ENCODE measurements around the gene RNF152.
A peak's percentile ranks its signal among the peaks of the same experiment; 100 is the strongest.

The RNF152 gene

GRCh38 chr18:61901323-61901986 is 8.6 kb upstream of the RNF152 start:
- Histone ChIP-seq H3K4me1 (ENCODE audit: insufficient read depth, low read length) (peaks cover 5% of the 10 kb centered on the region; the same call in 1 of the 2 replicates), H3K9ac (ENCODE audit: low read depth, low read length) (no peak overlapping the region), H3K9me3 (ENCODE audit: control insufficient read depth, insufficient read depth, low read length) (no peaks in the 10 kb centered on the region), H3K36me3 (ENCODE audit: insufficient read depth, low read length) (no peaks in the 10 kb centered on the region)

- Histone ChIP-seq H3K36me3 (ENCODE audit: insufficient read depth, low read length) (no peaks in the 10 kb centered on the region), H3K9ac (ENCODE audit: low read depth, low read length) (no peak overlapping the region), H3K9me3 (ENCODE audit: control insufficient read depth, insufficient read depth, low read length) (no peaks in the 10 kb centered on the region), H3K4me1 (ENCODE audit: insufficient read depth, low read length) (peaks cover 5% of the 10 kb centered on the region; the same call in 1 of the 2 replicates)
Observed at GRCh38 chr18:61900504-61901281, 7.9 kb upstream of the RNF152 start.

DNA sequence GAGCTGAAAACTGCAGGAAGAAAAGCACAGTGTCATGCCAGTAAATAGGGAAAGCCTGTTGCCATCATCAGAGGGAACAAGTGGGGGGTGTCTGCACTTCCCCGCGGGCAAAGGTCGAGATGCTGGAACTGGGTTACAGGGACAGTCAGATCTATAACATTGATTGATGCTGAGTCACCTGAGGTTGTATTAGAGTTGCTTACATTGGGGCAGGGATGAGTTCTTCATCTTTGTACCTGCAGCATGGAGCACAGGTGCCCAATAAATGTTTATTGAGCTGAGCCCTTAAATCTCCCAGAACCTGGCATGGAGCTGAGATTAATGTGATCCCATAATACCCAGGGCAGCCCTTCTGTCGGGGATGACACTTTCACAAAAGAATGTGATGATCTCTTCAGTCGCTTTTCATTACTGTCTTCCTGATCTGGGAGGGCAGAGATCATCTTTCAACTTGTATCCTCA is 5.9 kb upstream of the RNF152 start:
- H3K9ac ChIP-seq (ENCODE audit: low read depth, low read length): no peak overlapping the region
- H3K9me3 ChIP-seq (ENCODE audit: control insufficient read depth, insufficient read depth, low read length): no peaks in the 10 kb centered on the region
- H3K36me3 ChIP-seq (ENCODE audit: insufficient read depth, low read length): no peaks in the 10 kb centered on the region
- H3K4me1 ChIP-seq (ENCODE audit: insufficient read depth, low read length): peaks cover 5% of the 10 kb centered on the region; the same call in 1 of the 2 replicates

- H3K9me3 ChIP-seq (ENCODE audit: control insufficient read depth, insufficient read depth, low read length): no peaks in the 10 kb centered on the region
- H3K9ac ChIP-seq (ENCODE audit: low read depth, low read length): no peak overlapping the region
- H3K36me3 ChIP-seq (ENCODE audit: insufficient read depth, low read length): no peaks in the 10 kb centered on the region
- peaks cover 13% of the 10 kb centered on the region for H3K4me1 ChIP-seq (ENCODE audit: insufficient read depth, low read length)
Observed at GRCh38 chr18:61896757-61897156, 4.0 kb upstream of the RNF152 start.

DNA sequence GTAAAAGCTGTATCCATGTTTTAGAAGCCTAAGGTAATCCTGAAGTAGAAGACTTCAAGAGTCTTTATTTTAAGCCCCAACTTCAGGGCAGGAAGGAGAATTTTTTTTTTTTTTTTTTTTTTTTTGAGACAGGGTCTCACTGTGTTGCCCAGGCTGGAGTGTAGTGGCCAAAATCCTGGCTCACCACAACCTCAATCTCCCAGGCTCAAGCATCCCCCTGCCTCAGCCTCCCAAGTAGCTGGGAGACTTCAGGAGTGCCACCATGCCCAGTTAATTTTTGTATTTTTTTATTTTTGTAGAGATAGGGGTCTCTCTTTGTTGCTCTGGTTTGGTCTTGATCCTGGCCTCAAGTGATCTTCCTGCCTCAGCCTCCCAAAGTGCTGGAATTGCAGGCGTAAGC is 3.3 kb upstream of the RNF152 start:
- Histone ChIP-seq H3K9ac (ENCODE audit: low read depth, low read length) (no peak overlapping the region), H3K9me3 (ENCODE audit: control insufficient read depth, insufficient read depth, low read length) (no peaks in the 10 kb centered on the region), H3K4me1 (ENCODE audit: insufficient read depth, low read length) (peaks cover 15% of the 10 kb centered on the region), H3K36me3 (ENCODE audit: insufficient read depth, low read length) (no peaks in the 10 kb centered on the region)

DNA sequence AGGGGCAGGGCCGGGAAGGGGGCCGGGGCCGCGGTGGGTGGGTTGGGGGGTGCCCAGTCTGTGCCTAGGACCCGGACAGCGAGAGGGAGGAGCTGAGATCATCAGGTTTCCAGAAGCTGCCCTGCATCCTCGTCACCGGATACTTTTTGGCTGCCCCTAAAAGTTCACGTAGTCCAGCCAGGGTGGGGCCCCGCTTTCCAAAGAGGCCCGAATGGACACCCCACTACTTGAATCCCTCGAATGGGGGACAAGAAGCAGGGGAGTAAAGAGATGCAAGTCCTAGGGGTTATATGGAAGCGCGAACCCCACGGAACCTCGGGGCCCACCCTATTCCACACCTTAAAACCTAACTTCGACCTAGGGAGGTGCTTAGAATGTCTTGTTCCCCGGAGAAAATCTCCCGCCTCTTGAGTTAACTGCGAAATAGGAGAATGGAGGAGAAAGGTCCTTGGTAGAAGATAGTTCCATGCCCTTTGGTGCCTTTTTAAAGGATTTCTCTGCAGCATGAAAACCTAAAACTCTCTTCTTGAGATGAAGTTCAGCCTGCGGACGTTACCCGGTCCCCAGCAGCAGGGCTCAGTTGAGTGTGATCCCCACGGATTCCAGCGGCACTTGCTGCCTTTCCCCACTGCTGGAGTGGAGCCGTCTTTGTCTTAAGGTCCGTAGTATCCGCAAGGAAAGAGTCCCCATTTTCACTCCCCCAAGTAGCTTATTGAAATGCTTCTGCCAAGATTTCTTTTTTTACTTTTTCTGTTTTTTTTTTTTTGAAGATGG is 2.1 kb upstream of the RNF152 start:
- H3K9ac ChIP-seq (ENCODE audit: low read depth, low read length): peak overlapping the region; percentile 88
- H3K9me3 ChIP-seq (ENCODE audit: control insufficient read depth, insufficient read depth, low read length): no peaks in the 10 kb centered on the region
- peaks cover 15% of the 10 kb centered on the region for H3K4me1 ChIP-seq (ENCODE audit: insufficient read depth, low read length)
- no peaks in the 10 kb centered on the region for H3K36me3 ChIP-seq (ENCODE audit: insufficient read depth, low read length)

GRCh38 chr18:61893971-61894750 is 1.4 kb upstream of the RNF152 start:
- H3K9me3 ChIP-seq (ENCODE audit: control insufficient read depth, insufficient read depth, low read length): no peaks in the 10 kb centered on the region
- H3K36me3 ChIP-seq (ENCODE audit: insufficient read depth, low read length): no peaks in the 10 kb centered on the region
- peaks cover 15% of the 10 kb centered on the region for H3K4me1 ChIP-seq (ENCODE audit: insufficient read depth, low read length)
- H3K9ac ChIP-seq (ENCODE audit: low read depth, low read length): peak overlapping the region; percentile 88

DNA sequence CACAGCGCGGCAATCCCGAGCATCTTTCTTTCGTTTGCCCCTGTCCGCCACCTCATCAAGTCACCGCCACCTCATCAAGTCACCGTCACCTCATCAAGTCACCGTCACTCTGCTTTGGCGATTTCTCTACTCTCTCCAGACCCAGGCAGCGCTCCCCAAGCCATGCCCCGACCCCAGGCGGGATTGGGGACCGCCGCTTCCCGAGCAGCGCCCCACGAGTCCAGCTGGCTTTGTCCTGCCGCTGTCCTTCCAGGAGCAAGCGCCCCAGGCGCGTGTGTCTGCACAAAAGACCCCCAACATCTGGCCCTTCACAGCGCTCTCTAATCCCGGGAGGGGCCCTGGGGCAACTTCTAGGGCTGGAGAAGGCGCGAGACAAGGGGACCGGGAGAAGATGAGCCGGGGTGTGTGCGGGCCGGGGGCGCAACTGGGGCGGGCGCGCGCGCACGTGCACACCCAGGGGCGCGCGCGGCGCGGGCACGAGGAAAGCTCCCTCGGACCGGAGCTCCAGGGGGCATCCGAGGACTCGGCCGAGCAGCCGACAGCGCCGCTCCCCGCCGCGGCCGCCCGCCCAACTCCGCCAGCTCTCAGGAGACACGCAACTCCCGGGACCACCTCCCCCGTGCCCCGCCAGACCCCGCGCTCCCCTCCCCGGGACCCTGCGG is 633 bp upstream of the RNF152 start:
- Histone ChIP-seq H3K36me3 (ENCODE audit: insufficient read depth, low read length) (no peaks in the 10 kb centered on the region), H3K9ac (ENCODE audit: low read depth, low read length) (peak overlapping the region; percentile 88), H3K9me3 (ENCODE audit: control insufficient read depth, insufficient read depth, low read length) (no peaks in the 10 kb centered on the region), H3K4me1 (ENCODE audit: insufficient read depth, low read length) (peaks cover 10% of the 10 kb centered on the region)

DNA sequence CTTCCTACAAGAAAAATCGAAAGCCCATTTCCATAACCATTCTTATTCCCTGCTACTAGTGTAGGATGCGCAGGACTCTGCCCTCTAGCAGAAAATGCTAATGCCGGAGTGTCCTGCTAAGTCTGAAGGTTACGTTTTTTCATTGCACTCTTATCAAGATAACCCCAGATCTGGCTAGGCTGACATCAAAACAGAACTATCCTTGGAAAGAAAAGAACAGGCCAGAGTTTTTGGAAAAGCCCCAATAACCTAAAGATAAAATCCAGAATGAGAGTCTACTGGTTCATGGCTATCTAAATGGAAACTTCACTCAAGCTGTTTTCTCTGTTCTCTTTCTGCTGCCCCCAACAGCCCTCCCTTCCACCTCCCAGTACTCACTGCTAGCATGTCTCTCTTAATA is 913 bp downstream of the RNF152 start:
- peaks cover 10% of the 10 kb centered on the region for H3K4me1 ChIP-seq (ENCODE audit: insufficient read depth, low read length)
- no peaks in the 10 kb centered on the region; the same call in 1 of the 2 replicates for H3K36me3 ChIP-seq (ENCODE audit: insufficient read depth, low read length)
- H3K9me3 ChIP-seq (ENCODE audit: control insufficient read depth, insufficient read depth, low read length): no peaks in the 10 kb centered on the region
- no peak overlapping the region for H3K9ac ChIP-seq (ENCODE audit: low read depth, low read length)

DNA sequence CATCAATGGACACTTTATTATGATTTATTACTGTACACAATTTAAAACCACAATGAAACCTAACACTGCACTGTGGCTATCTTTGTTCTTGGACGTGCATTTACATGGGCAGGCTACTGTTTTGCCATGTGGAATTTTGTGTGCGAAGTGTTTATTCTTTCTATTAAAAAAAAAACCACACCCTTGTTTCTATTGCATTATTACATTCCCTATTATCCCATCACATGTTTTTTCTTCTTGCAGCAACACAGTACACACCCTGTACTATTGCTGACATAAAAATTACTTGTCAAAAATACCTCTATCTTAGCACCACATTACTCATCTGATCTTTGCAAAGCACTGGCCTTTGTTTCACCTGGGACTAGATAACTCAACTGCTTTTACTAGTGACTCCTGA is 1.5 kb downstream of the RNF152 start:
- peaks cover 10% of the 10 kb centered on the region for H3K4me1 ChIP-seq (ENCODE audit: insufficient read depth, low read length)
- no peak overlapping the region for H3K9ac ChIP-seq (ENCODE audit: low read depth, low read length)
- no peaks in the 10 kb centered on the region for H3K9me3 ChIP-seq (ENCODE audit: control insufficient read depth, insufficient read depth, low read length)
- no peaks in the 10 kb centered on the region; the same call in 1 of the 2 replicates for H3K36me3 ChIP-seq (ENCODE audit: insufficient read depth, low read length)

DNA sequence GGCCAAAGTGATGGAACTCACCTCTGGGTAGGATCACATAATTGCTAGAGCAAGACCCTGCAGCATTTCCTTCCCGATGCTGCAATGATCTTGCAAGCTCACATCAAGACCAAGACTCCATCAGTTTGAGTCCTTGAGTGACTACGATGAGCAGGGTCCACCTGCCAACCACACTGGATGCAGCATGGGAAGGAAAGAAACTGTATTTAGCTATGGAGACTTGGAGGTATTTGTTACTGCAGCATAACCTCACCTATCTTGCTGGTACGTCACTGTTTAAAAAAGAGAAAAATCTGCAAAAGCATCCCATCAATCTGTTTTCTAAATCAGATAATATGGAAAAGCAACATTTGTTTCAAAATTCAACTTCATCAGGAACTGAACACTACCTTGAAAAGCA is 2.5 kb downstream of the RNF152 start:
- Histone ChIP-seq H3K36me3 (ENCODE audit: insufficient read depth, low read length) (no peaks in the 10 kb centered on the region; the same call in 1 of the 2 replicates), H3K4me1 (ENCODE audit: insufficient read depth, low read length) (peaks cover 10% of the 10 kb centered on the region), H3K9me3 (ENCODE audit: control insufficient read depth, insufficient read depth, low read length) (no peaks in the 10 kb centered on the region)

DNA sequence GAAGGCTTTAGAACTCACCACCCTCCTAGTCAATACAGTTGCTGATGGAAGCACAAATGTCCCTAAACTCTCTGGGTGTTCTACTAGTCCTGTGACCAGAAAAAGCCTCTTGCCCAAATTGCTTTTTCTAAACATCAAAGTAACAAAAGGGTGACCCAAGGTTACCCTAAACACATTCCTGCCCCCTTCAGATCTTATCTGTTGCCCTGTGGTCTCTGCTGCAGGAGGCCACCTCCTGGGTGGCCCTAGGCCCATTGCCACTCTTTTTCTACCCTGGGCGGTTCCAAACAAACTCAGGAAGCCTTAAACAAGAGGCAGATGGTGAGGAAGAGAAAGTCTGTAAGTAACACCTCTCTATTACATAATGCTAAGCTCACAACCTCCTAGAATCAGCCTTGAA is 3.3 kb downstream of the RNF152 start:
- H3K4me1 ChIP-seq (ENCODE audit: insufficient read depth, low read length): peaks cover 10% of the 10 kb centered on the region
- no peak overlapping the region for H3K9ac ChIP-seq (ENCODE audit: low read depth, low read length)
- H3K36me3 ChIP-seq (ENCODE audit: insufficient read depth, low read length): no peaks in the 10 kb centered on the region; the same call in 1 of the 2 replicates
- no peaks in the 10 kb centered on the region for H3K9me3 ChIP-seq (ENCODE audit: control insufficient read depth, insufficient read depth, low read length)

More for the DNA sequence above, 2.5 kb downstream of the RNF152 start:
- no peak overlapping the region for H3K9ac ChIP-seq (ENCODE audit: low read depth, low read length)

GRCh38 chr18:61888622-61889021 is 4.2 kb downstream of the RNF152 start:
- H3K9ac ChIP-seq (ENCODE audit: low read depth, low read length): no peak overlapping the region
- H3K36me3 ChIP-seq (ENCODE audit: insufficient read depth, low read length): no peaks in the 10 kb centered on the region; the same call in 1 of the 2 replicates
- no peaks in the 10 kb centered on the region for H3K9me3 ChIP-seq (ENCODE audit: control insufficient read depth, insufficient read depth, low read length)
- peaks cover 10% of the 10 kb centered on the region for H3K4me1 ChIP-seq (ENCODE audit: insufficient read depth, low read length)

Data from ES-I3 (cell line).